Measurements from ENCODE around the gene BET1.

- TF ChIP-seq CTCF (IDR thresholded peaks at IDR 0.05) (no peak), POLR2AphosphoS5 (IDR thresholded peaks at IDR 0.05; ENCODE audit: low read depth, low read length) (no peak)
These were observed 12.6 kb upstream of the BET1 start for GRCh38 chr7:94016786-94017185.
